T-helper 1 cell treated with Interleukin-12 subunit alpha and Interleukin-12 subunit beta and Interleukin-4 antibody, amounts not matched to agents 30 ng/mL and 1 ng/mL, for 36 hours (primary cell): ENCODE results near the gene TCOF1. TPM values are rescaled to one million over a fixed set of nuclear protein-coding genes. Genes with fewer than 3 reads are reported as not detected.

Experiments used
- intact Hi-C: fragments of 100-400 bp; cut with micrococcal nuclease; formaldehyde crosslinking; loops from one replicate; pipeline ENCODE4 v1.15.1; 2024
- total RNA-seq: library from RNA; stranded (reverse); gene quantifications from 2 replicates; pipeline ENCODE4 v1.2.3, GENCODE V29; 2022

Gene TCOF1
- total RNA-seq, 1 donor from 2014 or later, result 63.2 TPM

DNA sequence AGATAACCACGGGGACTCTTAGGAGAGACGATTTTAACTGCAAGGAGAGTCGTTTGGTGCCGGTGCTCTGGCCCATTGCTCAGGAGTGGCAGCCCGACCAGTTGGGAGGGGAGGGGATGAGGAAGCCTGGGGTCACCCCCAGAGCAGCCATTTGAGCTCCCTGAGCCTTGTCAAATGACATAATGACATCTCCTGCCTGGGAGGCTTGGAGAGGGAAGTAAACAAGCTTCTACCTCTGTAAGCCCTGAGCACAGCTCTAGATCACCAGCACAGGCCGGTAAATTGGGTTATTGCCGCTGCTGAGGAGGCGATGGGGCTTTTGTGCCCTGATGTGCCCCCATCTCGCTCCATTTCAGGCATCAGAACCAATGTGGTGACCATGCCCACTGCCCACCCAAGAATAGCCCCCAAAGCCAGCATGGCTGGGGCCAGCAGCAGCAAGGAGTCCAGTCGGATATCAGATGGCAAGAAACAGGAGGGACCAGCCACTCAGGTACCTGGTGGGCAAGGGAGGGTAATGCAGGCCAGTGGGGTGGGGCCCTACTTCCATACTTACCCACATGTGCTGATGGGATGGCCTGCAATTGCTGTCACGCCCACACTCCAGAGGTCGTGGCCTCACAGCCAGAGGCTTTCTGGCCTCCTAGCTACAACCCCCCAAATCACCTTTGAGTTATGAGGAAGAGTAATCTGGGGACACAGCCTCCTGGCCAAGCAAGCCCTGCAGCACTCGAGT is 32.2 kb downstream of the TCOF1 start:
- intact Hi-C loops, result no loop called here

DNA sequence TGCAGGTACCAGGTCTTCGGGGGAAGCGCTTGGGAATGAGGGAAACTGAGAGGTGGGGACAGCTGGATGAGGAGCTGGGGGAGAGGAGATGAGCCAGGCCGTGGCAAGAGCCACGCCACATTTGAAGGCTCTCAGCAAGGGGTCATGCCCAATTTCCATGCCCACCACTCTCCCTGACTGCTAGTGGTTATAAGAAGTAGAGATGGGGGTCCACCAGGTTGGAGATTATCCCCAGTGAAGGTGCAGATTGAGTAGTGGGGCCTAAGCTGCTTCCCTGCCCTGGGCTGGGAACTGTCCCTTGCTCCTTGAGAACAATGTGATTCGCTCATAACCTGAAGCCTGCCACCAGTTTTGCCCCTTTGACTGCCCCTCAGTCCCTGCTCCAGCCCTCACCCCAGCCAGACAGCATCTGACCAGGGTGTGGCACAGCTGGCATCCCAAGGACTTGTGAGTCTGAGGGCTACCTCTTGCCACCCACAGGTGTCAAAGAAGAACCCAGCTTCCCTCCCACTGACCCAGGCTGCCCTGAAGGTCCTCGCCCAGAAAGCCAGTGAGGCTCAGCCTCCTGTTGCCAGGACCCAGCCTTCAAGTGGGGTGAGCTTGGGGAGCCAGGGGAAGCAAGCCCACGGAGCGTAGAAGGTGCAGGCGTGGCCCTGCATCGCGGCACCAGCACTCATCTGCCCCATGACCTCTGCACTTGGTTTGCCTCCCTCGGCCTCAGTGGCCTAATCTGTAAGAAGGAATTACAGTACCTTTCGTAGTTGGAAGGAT is 33.8 kb downstream of the TCOF1 start:
- intact Hi-C loops, result no loop called here

DNA sequence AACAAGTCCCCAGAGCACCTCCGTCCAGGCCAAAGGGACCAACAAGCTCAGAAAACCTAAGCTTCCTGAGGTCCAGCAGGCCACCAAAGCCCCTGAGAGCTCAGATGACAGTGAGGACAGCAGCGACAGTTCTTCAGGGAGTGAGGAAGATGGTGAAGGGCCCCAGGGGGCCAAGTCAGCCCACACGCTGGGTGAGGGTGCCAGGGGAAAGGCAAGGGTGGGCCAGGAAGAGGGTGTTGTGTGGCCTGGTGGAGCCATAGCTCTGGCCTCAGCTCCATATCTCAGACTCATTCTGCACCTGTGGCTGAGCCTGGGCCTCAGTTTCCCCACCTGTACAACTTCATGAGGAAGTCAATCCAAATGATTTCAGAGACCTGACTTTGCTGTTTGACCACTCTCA is 34.5 kb downstream of the TCOF1 start:
- intact Hi-C loops, result no loop called here

DNA sequence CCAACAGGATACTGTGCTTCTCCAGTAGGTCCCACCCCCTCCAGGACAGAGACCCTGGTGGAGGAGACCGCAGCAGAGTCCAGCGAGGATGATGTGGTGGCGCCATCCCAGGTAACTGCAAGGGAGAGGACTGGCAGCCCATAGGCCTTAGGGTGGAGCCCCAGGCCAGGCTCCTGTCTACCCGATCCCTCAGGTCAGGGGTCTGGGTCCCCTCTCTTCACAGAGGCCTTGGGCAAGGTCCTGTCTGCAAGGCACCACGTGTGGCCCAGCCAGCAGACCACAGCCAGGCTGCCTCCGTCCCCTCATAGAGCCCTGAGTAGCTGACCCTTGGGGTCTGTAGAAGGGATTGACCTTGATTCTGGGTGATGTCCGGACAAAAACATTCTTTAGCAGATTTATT is 35.2 kb downstream of the TCOF1 start:
- intact Hi-C loops, result no loop called here

DNA sequence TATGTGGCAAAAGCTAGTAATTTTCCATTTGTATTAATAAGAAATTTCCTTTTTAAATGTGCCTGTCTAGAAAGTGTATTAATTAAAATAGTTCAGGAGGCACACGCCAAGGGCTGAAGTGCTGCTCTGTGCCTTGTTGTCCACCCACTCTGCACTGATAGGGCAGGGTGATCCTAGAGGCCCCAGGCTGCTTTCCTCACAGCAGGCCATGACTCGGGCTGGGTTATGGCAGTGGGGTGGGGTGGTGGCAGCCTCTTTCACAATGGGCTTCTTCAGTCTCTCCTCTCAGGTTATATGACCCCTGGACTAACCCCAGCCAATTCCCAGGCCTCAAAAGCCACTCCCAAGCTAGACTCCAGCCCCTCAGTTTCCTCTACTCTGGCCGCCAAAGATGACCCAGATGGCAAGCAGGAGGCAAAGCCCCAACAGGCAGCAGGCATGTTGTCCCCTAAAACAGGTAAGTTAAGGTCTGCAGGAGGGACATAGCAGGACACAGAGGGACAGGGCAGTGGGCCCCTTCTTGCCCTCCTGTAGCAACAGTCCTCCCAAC is 35.7 kb downstream of the TCOF1 start:
- intact Hi-C loops, result no loop called here

DNA sequence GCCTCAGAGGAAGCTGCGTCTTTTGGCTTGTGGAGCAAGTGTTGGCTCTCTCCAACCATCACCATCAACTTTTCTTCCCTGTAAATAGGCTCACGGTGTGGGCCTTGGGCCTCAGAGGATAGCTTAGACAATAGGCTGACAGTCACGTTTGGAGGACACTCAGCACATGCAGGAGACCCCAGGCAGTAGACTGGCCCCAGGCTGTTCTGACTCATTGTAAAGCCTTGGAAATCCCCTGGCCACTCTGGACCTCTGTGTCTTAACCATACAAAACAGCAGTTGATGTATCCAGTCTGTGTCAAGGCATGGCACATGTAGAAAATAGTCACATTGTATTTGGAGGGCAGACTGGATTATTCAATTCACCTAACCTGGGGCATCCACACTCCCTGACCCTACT is 36.6 kb downstream of the TCOF1 start:
- intact Hi-C loops, result loop anchor here (2.0 kb wide), 1 partner anchor 17 kb away; no protein-coding TSS in a partner anchor

DNA sequence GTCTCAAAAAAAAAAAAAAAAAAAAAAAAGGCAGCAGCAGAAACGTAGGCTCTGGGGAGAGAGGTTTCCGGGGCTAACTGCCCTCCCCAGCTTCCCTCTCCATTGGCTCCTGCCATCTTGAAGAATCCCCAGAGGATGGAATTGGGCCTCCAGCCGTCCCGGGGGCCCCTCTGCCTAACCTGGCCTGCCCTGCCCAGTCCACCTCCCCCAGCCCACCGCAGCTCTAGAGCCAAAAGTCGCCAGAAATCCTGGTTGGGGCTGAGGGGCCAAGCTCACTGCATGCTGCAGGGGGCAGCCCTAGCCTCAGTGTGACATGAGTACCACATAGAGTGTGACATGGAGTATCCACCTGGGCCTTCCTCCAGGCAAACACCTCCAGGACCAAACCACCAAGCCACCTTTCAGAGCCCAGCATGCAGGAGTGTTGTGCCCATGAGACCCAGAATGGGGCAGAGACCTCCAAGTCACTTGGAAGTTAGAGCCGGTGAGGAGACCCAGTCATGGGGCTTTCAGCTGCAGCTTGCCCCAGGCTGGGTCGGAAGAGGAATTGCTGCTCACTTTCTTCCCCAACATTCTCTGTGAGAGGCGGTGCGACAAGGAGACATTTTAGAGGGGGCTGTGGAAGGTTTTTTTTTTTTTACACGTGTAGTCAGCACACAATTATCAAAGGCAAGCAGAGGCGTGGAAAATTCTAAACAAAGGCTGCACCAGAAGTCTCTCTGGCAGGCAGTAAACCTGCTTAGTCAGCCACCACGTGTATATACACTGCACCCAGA is 37.6 kb downstream of the TCOF1 start:
- intact Hi-C loops, result loop anchor here (2.0 kb wide), 1 partner anchor 16 kb away; no protein-coding TSS in a partner anchor

DNA sequence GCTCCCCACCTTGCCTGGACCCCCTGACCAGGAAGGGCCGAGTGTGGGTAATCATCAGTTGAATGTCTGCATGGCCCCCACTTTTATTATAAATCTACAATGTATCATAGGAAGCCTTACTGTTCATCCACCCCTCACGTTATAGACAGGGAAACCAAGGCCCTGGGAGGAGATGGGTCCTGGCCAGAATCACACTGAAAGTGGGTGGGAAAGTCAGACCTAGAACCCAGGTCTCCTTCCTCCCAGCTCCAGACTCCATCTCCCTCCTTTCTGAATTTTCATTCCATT is 38.1 kb downstream of the TCOF1 start:
- intact Hi-C loops, result loop anchor here (2.0 kb wide), 1 partner anchor 15 kb away; no protein-coding TSS in a partner anchor

DNA sequence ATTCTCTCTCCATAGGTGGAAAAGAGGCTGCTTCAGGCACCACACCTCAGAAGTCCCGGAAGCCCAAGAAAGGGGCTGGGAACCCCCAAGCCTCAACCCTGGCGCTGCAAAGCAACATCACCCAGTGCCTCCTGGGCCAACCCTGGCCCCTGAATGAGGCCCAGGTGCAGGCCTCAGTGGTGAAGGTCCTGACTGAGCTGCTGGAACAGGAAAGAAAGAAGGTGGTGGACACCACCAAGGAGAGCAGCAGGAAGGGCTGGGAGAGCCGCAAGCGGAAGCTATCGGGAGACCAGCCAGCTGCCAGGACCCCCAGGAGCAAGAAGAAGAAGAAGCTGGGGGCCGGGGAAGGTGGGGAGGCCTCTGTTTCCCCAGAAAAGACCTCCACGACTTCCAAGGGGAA is 38.8 kb downstream of the TCOF1 start:
- intact Hi-C loops, result no loop called here

DNA sequence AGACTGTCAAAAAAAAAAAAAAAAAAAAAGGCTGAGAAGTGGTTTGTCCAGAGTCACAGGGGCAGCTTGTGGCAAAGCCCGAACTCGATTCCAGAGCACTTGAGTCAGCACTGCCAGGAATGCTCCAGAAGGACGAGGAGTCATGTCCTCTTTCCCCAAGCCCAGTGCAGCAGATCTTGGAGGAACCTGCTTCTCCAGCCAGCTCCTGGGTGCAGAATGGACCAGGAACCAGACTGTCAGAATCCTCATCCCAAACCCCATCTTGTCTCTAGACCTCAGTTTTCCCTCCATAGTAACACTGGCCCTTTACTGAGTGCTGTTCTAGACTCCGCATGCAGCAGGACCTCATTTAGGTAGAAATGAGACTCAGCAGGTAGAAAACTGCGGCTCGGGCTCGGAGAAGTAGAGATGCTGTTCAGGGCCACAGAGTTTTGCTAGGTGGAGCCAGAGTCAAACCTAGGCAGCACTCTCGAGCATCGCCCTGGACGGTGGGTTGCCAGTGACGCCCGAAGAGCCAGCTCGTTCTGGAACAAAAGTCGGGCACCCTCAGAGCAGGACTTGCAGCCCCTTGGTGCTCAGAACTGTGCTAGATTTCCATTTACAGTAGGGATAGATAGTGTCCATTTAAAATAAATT is 39.8 kb downstream of the TCOF1 start:
- intact Hi-C loops, result no loop called here

DNA sequence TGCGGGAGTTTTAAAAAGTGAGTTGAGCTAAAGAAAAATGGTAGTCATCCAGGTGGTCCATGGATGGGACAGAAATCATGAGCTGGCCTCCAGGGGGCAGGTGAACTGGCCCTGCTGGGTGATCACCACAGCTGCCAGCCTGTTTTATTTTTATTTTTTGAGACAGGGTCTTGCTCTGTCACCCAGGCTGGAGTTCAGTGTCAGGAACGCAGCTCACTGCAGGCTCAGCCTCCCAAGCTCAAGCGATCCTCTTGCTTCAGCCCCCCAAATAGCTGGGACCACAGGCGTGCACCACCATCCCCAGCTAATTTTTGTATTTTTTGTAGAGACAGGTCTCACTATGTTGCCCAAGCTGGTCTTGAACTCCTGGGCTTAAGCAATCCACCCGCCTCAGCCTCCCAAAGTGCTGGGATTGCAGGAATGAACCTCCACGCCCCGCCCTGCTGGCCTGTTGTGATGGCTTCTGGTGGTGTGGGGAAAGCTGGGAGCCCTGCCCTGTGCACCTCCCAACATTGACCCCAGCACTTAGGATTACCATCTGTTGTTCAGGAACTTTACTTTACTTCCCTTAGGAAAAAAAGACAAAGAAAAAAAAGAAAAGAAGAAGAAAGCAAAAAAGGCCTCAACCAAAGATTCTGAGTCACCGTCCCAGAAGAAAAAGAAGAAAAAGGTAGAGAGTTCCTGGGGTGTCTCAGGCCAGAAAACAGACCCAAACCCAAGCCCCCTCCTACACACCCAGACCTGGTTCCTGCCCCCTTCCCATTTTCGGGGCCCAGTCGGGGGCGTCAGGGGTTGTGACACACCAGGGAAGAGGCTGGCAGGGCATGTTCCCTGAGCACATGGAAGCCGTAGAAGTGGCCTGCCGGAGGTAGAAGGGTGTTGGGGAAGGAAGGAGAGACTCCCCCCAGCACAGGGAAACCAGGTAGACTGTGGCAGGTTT is 40.6 kb downstream of the TCOF1 start:
- intact Hi-C loops, result loop anchor here (1.0 kb wide), 1 partner anchor 38 kb away; no protein-coding TSS in a partner anchor

DNA sequence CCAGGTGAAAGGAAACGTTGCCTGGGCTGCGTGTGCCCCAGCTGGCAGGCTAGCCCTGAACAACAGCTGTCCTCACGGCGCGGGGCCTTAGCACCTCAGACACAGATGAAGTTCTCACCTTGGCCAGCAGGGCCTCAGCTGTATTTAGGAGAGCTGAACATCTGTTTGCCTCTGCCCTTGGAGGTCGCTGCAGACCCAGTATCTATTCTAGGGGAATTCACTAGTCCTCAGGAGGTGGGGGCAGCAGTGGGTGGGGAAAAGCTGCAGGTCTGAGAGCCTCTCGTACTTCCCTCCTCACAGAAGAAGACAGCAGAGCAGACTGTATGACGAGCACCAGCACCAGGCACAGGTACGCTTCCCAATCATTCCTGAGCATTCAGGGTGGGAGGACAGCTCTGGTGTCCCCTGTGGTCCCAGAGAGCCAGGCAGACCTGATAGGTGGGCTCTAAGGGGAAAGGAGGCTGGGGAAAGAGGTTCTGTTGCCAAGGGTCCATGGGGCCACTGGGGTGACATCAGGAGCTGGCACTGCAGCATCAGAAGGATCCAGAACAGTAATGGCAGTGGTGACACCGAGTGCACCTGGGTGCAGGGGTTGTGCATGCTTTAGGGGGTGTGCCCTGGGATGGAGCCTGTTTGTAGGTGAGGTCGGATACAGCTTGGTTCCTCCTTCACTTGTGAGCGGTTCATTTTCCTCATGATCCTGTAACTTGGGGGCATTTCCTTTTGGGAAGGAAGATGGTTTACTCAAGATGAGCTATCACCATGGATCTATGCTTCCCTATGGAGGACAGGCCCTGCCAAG is 41.4 kb downstream of the TCOF1 start:
- intact Hi-C loops, result loop anchor here (1.0 kb wide), 1 partner anchor 37 kb away; no protein-coding TSS in a partner anchor

DNA sequence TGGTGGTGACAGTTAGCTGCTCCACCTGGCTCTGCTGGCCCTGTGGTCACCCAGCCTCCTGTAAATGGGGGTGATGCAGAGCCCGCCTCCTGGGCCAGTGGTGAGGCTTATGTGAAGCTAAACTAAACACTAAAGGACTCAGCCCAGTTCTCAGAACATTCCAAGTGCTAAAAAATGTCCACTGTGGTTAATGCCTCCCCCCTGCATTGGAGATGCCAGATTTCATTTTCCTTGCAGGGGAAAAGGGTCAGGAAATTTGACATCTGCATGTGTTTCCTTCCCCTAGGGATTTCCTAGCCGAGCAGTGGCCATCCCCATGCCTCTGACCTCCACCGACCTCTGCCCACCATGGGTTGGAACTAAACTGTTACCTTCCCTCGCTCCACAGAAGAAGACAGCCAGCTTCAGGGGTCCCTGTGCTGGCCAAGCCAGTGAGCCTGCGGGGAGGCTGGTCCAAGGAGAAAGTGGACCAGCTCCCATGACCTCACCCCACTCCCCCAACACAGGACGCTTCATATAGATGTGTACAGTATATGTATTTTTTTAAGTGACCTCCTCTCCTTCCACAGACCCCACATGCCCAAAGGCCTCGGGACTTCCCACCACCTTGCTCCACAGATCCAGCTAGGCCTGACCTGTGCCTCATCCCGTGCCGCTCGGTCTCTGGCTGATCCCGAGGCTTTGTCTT is 42.2 kb downstream of the TCOF1 start:
- intact Hi-C loops, result no loop called here

DNA sequence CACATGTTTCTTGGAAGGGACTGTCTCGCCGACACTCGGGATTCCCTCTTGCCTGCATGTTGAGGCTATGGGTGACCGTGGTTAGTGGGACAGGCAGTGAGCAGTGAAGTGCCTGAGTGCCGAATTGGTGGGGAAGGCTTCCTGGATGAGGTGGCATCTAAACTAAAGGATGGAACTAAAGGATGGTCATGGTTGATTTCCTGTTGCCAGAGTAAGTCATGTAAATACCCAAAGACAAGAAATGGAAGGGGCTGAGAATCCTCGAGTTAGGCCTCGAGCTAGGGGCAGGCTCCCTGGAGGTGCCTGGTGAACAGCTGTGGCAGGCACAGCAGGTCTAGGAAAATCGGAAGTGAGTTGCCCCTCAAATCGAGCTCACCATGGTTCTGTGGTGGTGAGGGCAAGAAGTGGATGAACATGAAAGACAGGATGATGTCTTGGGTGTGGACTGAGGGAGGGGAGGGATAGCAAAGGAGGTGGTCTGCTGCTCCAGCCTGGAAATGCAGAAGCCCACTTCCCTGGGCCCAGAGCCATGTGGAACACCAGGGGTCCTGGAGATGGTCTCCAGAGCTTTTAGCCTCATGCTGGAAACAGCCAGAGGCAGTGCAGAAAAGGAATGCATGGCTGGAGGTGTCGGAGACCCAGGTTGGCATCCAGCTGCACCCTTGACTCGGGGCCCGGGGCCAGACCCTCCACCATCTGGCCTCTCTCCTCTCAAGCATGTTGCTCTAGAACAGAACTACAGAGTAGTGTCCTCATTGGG is 43.0 kb downstream of the TCOF1 start:
- intact Hi-C loops, result no loop called here

DNA sequence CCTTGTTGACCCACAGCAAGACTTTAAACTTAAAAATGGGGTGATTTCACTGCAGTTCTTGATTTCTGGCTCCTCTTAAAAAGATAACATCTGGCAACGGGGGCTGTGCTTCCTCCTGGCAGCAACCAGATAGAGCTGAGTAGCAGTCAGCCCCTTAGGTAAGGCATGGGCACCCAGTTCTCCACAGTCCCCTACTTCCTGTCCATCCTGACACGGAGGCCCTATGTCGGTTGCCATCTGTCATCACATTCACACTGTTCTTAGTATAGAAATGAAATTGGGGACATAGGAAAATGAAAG is 43.5 kb downstream of the TCOF1 start:
- intact Hi-C loops, result no loop called here

DNA sequence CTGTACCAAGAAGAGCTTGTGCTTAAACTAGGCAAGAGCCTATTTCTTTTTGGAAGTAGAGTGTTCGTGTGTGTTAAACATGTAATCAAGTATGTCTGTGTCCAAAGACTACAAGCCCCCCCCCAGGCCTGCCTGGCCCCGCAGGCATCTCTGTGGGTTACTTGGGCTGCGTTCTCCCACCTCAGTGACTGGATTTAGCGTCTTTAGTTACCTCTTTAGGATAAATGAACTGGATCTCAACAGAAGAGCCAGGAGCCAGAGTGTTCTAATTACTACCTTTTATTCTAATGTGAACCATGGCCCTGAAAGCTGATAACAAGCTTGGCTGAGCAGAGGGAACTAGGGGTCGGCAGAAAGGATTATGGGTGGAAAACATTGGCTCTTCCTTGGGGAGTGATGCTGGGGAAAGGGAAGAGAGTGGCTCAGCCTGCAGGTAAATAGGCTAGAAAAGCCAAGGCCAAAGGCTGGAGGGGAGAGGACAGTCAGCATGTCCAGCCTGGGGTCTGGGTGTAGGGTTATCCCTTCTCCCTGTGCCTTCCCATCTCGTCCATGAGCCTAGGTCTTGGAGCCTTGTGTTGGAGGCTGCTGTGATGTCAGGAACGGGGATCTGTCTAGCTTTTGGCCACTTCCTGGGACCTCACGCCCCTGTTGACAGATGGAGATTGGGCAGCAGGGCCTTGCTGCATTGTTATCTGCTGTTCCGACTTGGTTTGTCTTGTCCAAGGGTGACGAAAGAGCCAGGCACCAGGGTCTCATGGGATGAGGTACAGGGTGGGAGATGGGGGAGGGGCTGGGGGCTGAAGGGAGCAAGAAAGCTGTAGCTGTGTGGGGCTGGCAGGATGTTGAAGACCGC is 44.1 kb downstream of the TCOF1 start:
- intact Hi-C loops, result no loop called here

DNA sequence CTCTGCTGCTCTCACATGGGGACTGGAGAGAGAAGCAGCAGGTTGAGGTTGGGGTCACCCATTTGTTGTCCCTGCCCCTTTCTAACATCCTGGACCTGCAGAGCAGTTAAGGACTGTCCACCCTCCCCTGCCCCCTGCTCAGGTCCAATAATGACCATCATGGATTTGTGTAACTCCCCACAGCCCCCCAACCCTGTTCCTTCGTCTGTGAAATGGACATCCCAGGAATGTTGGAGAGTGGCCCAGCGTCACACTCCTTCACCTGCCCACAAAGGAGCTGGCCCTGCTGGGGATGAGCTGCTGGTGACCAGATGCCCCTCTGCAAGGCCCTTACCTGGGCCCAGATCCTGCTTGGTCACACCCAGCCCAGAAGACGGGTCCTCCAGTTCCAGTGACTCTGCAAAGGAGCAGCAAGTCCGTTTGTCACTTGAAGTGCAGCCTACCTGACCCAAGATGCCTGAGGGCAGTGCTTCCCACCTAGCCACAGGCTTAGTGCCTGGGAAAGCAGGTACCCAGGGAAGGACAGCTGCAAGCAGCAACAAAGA is 44.8 kb downstream of the TCOF1 start:
- intact Hi-C loops, result no loop called here
